GM12801 (cell line): ENCODE measurements around the gene FNDC3B.

ENCODE experiments used
- CTCF ChIP-seq: IDR thresholded peaks from one replicate; pipeline ENCODE4 v1.5.1; 2011; ENCODE audit warnings: control low read depth; ENCODE audit not compliant: insufficient read length; ENCODE audit errors: extremely low read depth

FNDC3B gene

GRCh38 chr3:172096881-172097420, 57.6 kb downstream of the FNDC3B start:
- no peak for TF ChIP-seq CTCF

- no peak for TF ChIP-seq CTCF
Observed at GRCh38 chr3:172097585-172097984, 58.2 kb downstream of the FNDC3B start.

- TF ChIP-seq CTCF, result no peak
Observed at GRCh38 chr3:172098698-172099494, 59.5 kb downstream of the FNDC3B start.

GRCh38 chr3:172099495-172099808, 60.1 kb downstream of the FNDC3B start:
- TF ChIP-seq CTCF, result no peak

GRCh38 chr3:172100482-172100881, 61.1 kb downstream of the FNDC3B start:
- TF ChIP-seq CTCF, result no peak

- no peak for TF ChIP-seq CTCF
Observed at GRCh38 chr3:172101107-172101506, 61.7 kb downstream of the FNDC3B start.

GRCh38 chr3:172102123-172102882, 62.9 kb downstream of the FNDC3B start:
- TF ChIP-seq CTCF, result no peak
